Sciatic nerve (tissue), 2 donors: Measurements from ENCODE around the gene PTPRJ. TPM values are rescaled to one million over a fixed set of nuclear protein-coding genes. Genes with fewer than 3 reads are reported as not detected.
A peak's percentile ranks its signal among the peaks of the same experiment; 100 is the strongest.

Experiments used
- ATAC-seq: fragments of 200-7000 bp; cut with Tn5 transposase; one replicate; pipeline ENCODE4 v1.9.1; 2020; ENCODE audit warnings: mild to moderate bottlenecking, moderate library complexity
- DNase-seq: peaks from one replicate; pipeline ENCODE4 v3.0.0-alpha.2; 2020; ENCODE audit warnings: low spot score
- intact Hi-C: fragments of 100-400 bp; cut with DNase I; formaldehyde crosslinking; loops from one replicate; pipeline ENCODE4 v1.14.2; 2022
- total RNA-seq: library from RNA; stranded (reverse); fragmentation: NEBNext Ultra II Directional; extraction: Animal tissue kit (Norgen Biotek cat#: 25700); gene quantifications from one replicate; pipeline ENCODE4 v1.2.1, GENCODE V29; 2021
- donor health status: DM: no; HTN: no; CAD: no.
- donor health status: DM: no; HTN: no; CAD: no.

Gene PTPRJ
- total RNA-seq, 1 donor from 2014 or later, result 35.1 TPM

GRCh38 chr11:48051217-48051830 is 71.0 kb downstream of the PTPRJ start:
- no peak for ATAC-seq
- no peak for DNase-seq
- intact Hi-C loops, result no loop called here

GRCh38 chr11:48052183-48053044 is 72.1 kb downstream of the PTPRJ start:
- no peak for DNase-seq
- ATAC-seq, result no peak
- intact Hi-C loops, result no loop called here

- no peak for ATAC-seq
- intact Hi-C loops, result no loop called here
- DNase-seq, result no peak
Measured at GRCh38 chr11:48054994-48055291, 74.6 kb downstream of the PTPRJ start.

- intact Hi-C loops, result no loop called here
- DNase-seq (no peak), ATAC-seq (peak; percentile 74)
Measured at GRCh38 chr11:48055292-48056132, 75.2 kb downstream of the PTPRJ start.

- no peak for ATAC-seq
Measured at GRCh38 chr11:48056325-48057183, 76.2 kb downstream of the PTPRJ start.

GRCh38 chr11:48058064-48058463 is 77.7 kb downstream of the PTPRJ start:
- DNase-seq (no peak), ATAC-seq (no peak)
- intact Hi-C loops, result no loop called here

More at GRCh38 chr11:48056325-48057183, 76.2 kb downstream of the PTPRJ start:
- intact Hi-C loops, result no loop called here
- DNase-seq, result no peak

GRCh38 chr11:48058788-48059187 is 78.4 kb downstream of the PTPRJ start:
- DNase-seq, result no peak
- ATAC-seq, result no peak

GRCh38 chr11:48062649-48063048 is 82.3 kb downstream of the PTPRJ start:
- ATAC-seq, result no peak
- DNase-seq, result no peak
- intact Hi-C loops, result no loop called here

More at GRCh38 chr11:48058788-48059187, 78.4 kb downstream of the PTPRJ start:
- intact Hi-C loops, result no loop called here

- intact Hi-C loops, result no loop called here
- DNase-seq (no peak), ATAC-seq (peak; percentile 93)
Measured at GRCh38 chr11:48063424-48063978, 83.1 kb downstream of the PTPRJ start.

- intact Hi-C loops, result no loop called here
- peak; percentile 13 for ATAC-seq
Measured at GRCh38 chr11:48064306-48064705, 83.9 kb downstream of the PTPRJ start.

GRCh38 chr11:48066881-48067800 is 86.8 kb downstream of the PTPRJ start:
- ATAC-seq, result peak; percentile 21
- intact Hi-C loops, result no loop called here
- DNase-seq, result no peak

More at GRCh38 chr11:48064306-48064705, 83.9 kb downstream of the PTPRJ start:
- no peak for DNase-seq

GRCh38 chr11:48073031-48073861 is 92.9 kb downstream of the PTPRJ start:
- intact Hi-C loops, result no loop called here
- no peak for DNase-seq
- ATAC-seq, result no peak

- ATAC-seq (no peak), DNase-seq (no peak)
- intact Hi-C loops, result no loop called here
Measured at GRCh38 chr11:48074425-48075181, 94.2 kb downstream of the PTPRJ start.

GRCh38 chr11:48075637-48076036 is 95.3 kb downstream of the PTPRJ start:
- no peak for DNase-seq
- intact Hi-C loops, result no loop called here

GRCh38 chr11:48077251-48077650 is 96.9 kb downstream of the PTPRJ start:
- intact Hi-C loops, result no loop called here
- DNase-seq, result no peak
- ATAC-seq, result peak; percentile 26

More at GRCh38 chr11:48075637-48076036, 95.3 kb downstream of the PTPRJ start:
- no peak for ATAC-seq

GRCh38 chr11:48078689-48079088 is 98.3 kb downstream of the PTPRJ start:
- ATAC-seq (no peak), DNase-seq (no peak)
- intact Hi-C loops, result no loop called here
